GM21529 (cell line): Measurements from ENCODE around the gene CLCN2.

Experiments
- ATAC-seq: cut with Tn5 transposase; IDR thresholded peaks from one replicate; pipeline ENCODE4 v1.9.1; 2021; ENCODE audit not compliant: unreplicated experiment

Gene CLCN2

DNA sequence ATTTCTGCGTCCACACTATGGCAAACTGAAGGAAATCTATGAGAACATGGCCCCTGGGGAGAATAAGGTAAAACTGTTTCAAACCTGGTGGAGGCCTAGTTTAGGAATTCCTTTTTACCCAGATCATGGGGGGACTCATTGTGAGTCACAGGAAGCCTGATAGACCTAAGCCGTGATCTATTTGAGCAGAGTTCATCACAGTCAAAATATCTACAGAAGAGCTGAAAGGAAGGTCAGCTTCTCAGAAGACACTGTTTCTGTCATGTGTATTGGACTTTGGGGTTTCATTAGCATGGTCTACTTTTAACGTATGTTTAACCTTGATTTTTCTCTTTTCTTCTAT is 61.1 kb downstream of the CLCN2 start:
- ATAC-seq: no peak

DNA sequence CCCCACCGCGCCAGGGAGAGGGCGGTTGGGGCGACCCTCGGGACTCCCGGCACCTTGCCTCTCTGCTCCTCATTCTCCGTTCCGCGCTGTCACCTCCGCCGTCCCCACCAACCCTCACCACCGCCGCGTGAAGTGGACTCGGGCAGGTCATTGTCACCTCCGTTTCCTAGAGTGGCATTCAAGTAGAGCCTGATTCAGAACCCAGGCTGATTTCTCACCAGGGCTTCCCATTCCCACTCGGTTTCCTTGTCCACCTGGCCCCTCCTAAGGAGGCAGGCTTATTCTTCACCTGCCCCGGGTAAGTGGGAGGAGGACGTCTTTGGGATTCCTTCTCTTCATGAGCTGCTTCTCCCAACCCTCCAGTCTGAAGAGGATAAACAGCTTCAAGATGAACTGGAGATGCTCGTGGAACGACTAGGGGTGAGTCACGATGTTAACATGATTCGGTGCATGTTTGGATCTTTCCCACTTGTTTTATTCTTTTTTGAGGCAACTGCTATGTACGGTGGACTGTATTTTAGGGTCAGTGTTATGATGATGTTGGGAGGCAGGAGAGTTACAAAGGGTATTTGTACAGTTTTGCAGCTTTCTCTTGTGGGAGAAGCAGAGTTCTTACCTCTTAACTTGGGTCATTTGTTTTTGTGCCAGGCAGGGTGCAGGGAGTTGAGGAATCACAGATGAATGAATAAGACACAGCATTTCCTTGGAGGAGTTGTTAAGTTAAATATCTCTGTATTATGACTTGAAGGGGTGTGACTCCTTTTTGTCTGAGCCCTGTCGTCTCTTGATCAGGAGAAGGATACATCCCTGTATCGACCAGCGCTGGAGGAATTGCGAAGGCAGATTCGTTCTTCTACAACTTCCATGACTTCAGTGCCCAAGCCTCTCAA is 61.7 kb downstream of the CLCN2 start:
- ATAC-seq: no peak

DNA sequence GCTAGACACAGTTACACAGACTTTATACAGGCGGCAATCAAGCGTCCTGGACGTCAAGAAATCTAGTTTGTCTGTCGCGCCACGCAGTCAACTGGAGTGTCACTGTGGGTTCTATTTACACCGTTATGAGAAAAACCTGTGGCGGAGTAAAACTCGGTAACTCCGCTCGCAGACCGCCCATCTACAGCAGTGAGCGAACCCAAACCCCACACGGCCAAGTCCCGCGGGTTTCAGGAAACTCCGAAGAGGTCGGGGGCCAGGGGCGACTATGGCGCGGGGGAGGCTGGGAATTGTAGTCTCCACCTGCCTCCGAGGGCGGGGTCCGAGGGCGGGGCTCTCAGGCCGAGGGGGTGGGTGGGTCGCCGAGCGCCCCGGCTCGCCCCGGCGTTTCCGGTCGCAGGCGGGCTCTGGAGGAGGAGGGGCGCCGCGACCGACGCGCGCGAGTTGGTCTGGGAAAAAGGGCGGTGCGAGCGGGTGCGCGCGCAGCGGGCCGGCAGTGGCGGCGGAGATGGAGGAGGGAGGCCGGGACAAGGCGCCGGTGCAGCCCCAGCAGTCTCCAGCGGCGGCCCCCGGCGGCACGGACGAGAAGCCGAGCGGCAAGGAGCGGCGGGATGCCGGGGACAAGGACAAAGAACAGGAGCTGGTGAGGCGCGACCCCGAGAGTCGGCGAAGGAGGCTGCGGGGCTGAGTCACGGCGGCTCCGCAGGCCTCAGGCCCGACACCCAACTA is 62.5 kb downstream of the CLCN2 start, which contains the start of gene PSMD2:
TSS of gene PSMD2 (plus strand) at position 483 of the 729 bp plus-strand sequence. CDS start at position 509, 26 bp downstream.
- peak; percentile 96 for ATAC-seq

DNA sequence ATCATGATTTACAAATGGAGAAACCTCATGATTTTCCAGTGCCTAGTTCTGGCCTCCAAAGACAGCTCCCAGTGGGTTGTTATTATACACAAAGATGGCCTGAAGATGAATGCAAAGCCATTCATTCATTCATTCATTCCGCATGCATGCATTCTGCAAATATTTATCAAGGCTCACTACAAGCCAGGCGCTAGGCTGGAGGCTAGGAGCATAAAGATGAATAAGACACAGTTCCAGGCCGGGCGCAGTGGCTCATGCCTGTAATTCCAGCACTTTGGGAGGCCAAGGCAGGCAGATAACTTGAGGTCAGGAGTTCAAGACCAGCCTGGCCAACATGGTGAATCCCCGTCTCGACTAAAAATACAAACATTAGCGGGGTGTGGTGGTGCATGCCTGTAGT is 64.8 kb downstream of the CLCN2 start:
- no peak for ATAC-seq
